Spleen (tissue), 7 donors: ENCODE results near the gene URAD.

ENCODE experiments used
- CTCF ChIP-seq, 11 experiments: fragments of 200-600 bp in 7 of 11; fragments of 450-650 bp in 4 of 11; sonication (generic) in 4 of 11; IDR thresholded peaks in 8 of 11; conservative IDR thresholded peaks in 3 of 11; 1 replicate in 7 of 11; 2 replicates in 4 of 11; pipeline versions ENCODE4 v1.4.0 to v1.8.0; 2016 to 2021; ENCODE audit warnings: antibody characterized with exemption in 11 of 11, inconsistent platforms in 4 of 11, mild to moderate bottlenecking in 1 of 11
- POLR2A ChIP-seq, 3 donors: fragments of 450-650 bp; IDR thresholded peaks; one replicate each; pipeline ENCODE4 v1.5.1; 2017; ENCODE audit warnings: antibody characterized with exemption in 3 of 3, mild to moderate bottlenecking in 1 of 3
- POLR2AphosphoS5 ChIP-seq, 3 donors: sonication (generic); formaldehyde crosslinking; IDR thresholded peaks; one replicate each; pipeline ENCODE4 v1.5.1; 2017; ENCODE audit warnings: antibody characterized with exemption in 3 of 3
- donor health status: DM: no; HTN: no; CAD: no; lungs with moderate emphysema.
- donor health status: DM: no; HTN: no; CAD: no.
- donor health status: DM: no; HTN: no; CAD: no.

DNA sequence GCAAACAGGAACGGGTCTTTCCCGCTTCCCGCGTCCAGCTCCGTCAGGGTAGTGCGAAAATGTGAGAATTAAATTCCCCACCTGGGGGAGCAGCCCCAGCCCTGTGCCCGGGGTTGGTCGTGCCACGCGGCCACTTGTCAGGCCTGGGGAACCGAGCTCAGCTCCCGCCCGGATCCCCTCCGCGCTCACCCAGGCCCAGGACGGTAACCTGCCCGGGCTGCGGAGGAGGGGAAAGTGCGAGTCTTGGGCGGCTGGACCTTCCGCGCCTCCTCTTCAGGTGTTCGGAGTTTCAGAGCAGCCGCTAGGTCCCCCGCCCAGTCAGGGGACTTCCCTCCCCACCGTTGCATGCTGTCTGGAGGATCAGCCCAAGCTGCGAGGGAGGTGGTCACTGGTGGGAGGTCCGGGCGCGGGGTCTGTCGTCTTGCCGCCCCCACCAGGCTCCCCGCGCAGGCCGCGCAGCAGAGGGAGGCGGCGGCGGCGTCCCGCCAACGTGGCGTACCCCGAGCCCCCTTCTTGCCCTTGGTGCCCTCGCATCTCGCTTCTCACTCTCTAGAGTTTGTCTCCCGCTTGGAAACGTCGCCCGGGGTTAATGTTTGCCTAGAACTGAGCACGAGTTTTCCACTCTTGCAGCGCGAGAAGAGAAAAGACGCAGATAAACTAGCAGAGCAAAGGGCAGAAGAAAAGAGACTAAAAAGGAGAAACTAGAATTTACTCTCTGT is 8.1 kb downstream of the URAD start:
- no peak for TF ChIP-seq CTCF (IDR thresholded peaks at IDR 0.05 in 8 of 11, conservative IDR thresholded peaks at IDR 0.05 in 3 of 11)
- TF ChIP-seq POLR2AphosphoS5 (IDR thresholded peaks at IDR 0.05), result no peak
- TF ChIP-seq POLR2A (IDR thresholded peaks at IDR 0.05), result no peak
